RCC 7860 (cell line): ENCODE data around the gene SIK3.
"Not testable (repeated sequence)": the region's sequence is repeated elsewhere in the genome, so short reads cannot be mapped to it uniquely, and the experiment has no call there.

Experiments used
- DNase-seq: peaks from one replicate; pipeline ENCODE4 v3.0.0-alpha.2; 2015; ENCODE audit warnings: low spot score
- FAIRE-seq: peaks from 2 replicates; lab custom pipeline; 2012; peaks lifted over from hg19 to GRCh38; lab: Jason Lieb, UNC

The SIK3 gene

DNA sequence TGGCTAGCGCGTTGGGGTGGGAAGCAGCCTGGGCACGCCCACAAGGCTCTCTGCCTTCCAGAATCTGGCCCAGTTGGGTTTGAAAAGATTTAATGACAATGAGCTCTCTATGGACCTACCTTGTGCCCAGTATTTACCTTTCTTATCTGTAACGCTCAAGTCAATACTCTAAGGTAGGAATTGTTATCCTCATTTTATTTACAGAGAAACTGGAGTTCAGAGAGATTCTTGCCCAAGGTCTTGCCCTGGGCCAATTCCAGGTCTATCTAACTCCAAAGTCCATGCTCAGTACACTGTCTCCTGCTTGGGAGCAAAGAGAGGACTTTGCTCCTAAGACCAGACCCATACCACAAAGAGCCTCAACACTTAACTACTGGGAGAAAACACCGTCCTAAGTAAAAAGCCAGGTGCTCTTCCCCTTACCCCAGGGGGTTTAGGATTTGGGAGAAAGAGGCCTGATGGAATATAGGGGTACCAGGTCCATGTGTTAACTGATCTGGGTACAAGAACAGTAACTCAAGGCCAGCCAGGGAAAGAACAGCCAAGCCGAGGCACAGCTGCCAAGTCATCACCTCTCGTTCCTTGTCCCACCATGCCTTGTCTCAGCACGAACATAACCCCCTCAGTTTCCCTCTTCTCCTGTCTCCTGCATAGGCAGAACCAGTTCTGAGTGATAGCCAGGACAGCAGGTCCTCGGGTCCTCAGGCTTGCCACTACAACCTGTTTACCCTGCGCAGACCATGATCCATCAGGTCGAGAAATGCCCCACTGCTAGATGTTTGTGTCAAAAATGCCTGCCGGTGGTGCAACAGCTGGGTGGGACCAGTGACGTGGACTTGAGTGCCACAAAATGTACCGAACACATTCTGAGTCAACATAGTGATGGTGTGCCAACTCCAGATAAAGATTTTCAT is 289.7 kb downstream of the SIK3 start:
- DNase-seq, result no peak
- no peak for FAIRE-seq

DNA sequence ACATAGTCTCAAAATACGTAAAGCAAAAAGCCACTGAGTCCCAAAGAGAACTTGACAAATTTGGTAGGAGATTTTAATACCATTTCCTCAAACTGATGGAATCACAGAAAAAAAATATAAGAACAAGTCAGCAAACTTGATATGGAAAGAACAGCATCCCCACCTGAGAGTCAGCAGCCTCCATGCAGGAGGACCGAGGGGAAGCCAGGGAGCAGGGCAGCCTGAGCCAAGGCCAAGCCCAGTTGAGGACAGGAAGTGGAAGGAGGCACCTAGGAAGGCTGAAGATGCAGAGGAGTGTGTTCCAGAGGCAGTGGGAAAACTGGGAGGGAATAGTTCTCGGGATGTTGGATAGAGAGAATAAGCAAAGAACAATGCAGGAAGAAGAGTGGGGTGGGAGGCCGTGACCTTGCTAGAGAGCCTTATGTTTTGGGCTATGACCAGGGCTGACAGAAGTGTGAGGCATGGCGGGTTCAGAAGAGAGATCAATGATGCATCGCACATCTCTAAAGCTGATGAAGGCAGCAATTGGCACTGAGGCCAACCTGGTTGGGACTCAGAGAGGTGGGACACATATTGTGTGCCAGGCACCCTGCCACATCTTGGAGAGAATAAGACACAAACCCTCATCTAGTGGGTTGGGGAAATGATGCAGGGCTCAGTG is 290.5 kb downstream of the SIK3 start:
- FAIRE-seq, result no peak

DNA sequence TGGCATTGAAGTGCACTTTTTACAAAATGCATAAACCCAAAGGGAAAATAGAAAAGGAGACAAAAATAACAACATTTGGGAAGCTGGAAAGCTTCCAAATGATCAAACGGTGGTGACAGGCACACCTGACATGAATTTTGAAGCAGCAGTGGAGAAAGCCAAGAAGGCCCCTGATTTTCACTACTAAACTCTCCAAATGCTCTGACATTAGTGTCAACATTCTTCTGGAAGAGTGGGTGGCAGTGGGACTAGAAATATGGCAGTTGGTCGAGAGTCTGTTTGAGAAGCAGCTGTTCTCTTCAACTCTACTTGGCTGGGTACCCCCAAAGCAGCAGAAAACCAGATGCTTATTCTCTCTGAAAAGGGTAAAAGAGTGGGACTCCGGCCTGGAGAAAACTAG is 294.2 kb downstream of the SIK3 start:
- DNase-seq (no peak), FAIRE-seq (no peak)

More for the DNA sequence above, 290.5 kb downstream of the SIK3 start:
- no peak for DNase-seq

DNA sequence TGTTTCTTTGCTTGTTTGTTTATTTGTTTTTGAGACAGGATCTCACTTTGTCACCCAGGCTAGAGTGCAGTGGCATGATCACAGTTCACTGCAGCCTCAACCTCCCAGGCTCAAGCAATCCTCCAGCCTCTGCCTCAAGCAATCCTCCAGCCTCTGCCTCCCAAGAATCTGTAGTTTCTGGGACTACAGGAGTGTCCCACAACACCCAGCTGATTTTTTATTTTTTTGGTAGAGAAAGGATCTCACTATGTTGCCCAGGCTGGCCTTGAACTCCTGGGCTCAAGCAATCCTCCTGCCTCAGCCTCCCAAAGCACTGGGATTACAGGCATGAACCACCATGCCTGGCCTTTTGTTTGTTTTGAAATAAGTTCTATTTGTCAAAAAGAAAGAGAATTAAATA is 296.6 kb downstream of the SIK3 start:
- FAIRE-seq, DNase-seq: not testable (repeated sequence)

DNA sequence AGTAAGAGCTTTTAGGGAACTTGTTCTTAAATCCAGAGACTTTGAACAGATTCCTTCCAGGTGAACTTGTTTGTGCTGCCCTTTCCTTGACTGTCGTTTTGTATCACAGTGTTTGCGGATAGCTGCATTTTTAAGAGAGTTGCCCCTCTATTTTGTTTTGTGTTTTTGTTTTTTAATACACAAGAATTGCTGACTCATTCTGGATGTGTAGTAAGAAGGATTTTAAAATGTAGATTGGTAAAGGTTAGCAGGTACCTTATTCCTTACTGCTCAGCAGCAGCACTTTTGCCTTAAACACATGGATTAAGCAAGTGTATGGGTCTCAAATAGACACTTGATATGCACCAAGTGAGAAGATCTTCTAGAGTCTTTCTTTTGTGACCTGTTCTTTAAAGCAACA is 297.6 kb downstream of the SIK3 start:
- DNase-seq (no peak), FAIRE-seq (no peak)

DNA sequence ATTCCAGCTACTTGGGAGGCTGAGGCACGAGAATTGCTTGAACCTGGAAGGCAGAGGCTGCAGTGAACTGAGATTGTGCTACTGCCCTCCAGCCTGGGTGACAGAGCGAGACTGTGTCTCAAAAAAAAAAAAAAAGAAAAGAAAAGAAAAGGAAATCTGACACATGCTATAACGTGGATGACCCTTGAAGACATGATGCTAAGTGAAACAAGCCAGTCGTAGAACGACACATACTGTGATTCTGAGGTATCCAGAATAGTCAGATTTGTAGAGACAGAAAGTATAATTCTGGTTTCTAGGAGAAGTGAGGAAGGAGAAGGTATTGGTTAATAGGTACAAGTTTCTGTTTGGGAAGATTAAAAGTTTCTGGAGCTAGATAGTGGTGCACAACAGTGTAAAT is 299.9 kb downstream of the SIK3 start:
- FAIRE-seq (no peak), DNase-seq (no peak)

DNA sequence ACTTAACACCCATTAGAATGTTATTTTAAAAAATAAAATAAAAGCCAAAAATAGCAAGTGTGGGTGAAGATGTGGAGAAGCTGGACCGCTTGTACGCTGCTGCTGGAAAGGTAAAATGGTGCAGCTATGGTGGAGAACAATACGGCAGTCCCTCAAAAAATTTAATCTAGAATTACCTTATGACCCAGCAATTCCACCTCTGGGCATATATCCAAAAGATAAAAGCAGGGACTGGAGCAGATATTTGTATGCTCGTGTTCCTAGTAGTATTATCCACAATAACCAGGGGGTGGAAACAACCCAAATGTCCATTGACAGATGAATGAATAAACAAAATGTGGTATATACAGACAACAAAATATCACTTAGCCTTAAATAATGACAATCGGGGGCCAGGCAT is 300.4 kb downstream of the SIK3 start:
- DNase-seq, result no peak
- FAIRE-seq, result no peak

DNA sequence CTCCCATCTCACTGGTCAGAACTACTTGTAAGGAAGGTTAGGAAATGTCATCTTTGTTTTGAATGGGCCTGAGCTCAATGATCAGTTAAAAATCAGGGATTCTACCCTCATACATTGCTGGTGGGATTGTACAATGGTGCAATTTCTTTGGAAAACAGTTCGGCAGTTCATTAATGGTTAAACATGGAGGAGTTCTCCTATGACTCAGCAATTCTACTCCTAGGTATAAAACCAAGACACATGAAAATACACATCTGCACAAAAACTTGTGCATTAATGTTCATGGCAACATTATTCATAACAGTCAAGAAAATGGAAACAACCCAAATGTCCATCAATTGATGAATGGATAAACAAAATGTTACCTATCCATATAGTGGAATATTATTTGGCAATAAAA is 301.7 kb downstream of the SIK3 start:
- FAIRE-seq, result no peak
- DNase-seq, result no peak

DNA sequence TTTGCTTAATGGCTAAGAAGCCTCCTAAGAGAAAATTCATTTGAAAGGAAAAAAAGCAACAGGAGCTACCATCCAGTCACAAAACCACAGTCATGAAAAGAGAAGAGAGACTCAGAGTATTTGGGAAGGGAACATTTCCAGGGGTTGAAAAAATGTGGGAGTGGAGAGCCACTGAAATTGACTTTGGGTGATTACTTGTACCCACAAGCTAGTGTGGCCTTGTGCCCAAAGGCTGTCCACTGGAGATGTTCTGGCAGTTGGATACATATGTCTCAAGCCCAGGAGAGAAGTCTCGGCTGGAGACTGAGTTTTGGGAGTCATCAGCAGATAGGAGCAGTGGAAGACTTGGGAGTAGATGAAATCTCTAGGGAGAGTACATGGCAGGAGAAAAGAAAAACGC is 303.4 kb downstream of the SIK3 start:
- DNase-seq, result no peak
- no peak for FAIRE-seq

DNA sequence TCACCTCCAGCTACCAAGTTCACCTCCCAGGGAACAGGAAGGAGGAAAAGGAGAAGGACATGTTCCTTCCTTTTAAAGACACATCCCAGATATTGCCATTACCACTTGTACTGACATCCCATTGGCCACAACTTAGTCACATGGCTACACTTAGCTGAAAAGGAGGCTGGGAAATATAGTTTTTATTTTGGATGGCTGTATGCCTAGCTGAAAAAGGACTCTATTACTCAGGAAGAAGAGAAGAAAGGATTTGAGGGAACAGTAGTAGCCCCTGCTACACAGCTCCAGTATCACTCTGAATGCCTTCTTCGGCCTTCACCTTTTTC is 304.5 kb downstream of the SIK3 start:
- FAIRE-seq, result no peak

More for the DNA sequence above, 304.5 kb downstream of the SIK3 start:
- DNase-seq, result no peak
